Measurements from ENCODE around the gene HMBS.
"Not testable (repeated sequence)": the region's sequence is repeated elsewhere in the genome, so short reads cannot be mapped to it uniquely, and the experiment has no call there.

Gene HMBS

GRCh38 chr11:119084663-119085436 is at the start of gene HMBS:
Gene HMBS, plus strand, starts transcription at chr11:119084881. Its CDS starts 153 bp downstream, at chr11:119085034.
- Histone ChIP-seq H3K36me3 (ENCODE audit: control insufficient read depth, insufficient read depth, low read length) (peaks cover 22% of the 10 kb centered on the region), H3K9ac (ENCODE audit: low read length) (peak within 1 kb of the TSS; percentile 85), H3K27me3 (ENCODE audit: control insufficient read depth, insufficient read depth, low read length) (no peaks in the 10 kb centered on the region), H3K4me1 (ENCODE audit: control insufficient read depth, insufficient read depth, low read length) (peaks cover 7% of the 10 kb centered on the region), H3K27ac (ENCODE audit: low read depth, low read length) (peak within 1 kb of the TSS; percentile 91), H3K4me3 (ENCODE audit: low read length) (peak within 1 kb of the TSS; percentile 90)

DNA sequence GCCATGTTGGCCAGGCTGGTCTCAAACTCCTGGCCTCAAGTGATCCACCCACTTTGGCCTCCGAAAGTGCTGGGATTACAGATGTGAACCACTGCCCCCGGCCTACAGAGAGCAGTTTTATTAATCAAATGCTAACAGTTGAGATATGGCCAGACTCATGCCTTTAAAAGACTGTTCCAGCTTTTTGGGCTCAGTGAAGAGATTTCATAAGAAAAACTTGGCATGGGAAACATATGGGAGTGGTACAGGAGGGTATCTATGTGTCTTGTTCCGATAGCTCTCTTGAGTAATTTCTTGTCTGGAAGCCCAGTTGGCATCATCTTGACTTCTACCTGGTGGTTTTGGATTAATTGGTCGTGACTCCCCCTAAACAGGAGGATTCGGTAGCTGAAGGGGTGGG is 45.8 kb upstream of the HMBS start:
- Histone ChIP-seq H3K27me3 (ENCODE audit: control insufficient read depth, insufficient read depth, low read length) (no peaks in the 10 kb centered on the region), H3K27ac (ENCODE audit: low read depth, low read length) (no peak overlapping the region), H3K36me3 (ENCODE audit: control insufficient read depth, insufficient read depth, low read length) (no peaks in the 10 kb centered on the region), H3K4me3 (ENCODE audit: low read length) (no peak overlapping the region), H3K4me1 (ENCODE audit: control insufficient read depth, insufficient read depth, low read length) (no peaks in the 10 kb centered on the region), H3K9ac (ENCODE audit: low read length) (no peak overlapping the region)

- H3K4me1 ChIP-seq (ENCODE audit: control insufficient read depth, insufficient read depth, low read length); H3K27ac ChIP-seq (ENCODE audit: low read depth, low read length); H3K9ac ChIP-seq (ENCODE audit: low read length); H3K4me3 ChIP-seq (ENCODE audit: low read length); H3K36me3 ChIP-seq (ENCODE audit: control insufficient read depth, insufficient read depth, low read length); H3K27me3 ChIP-seq (ENCODE audit: control insufficient read depth, insufficient read depth, low read length): not testable (repeated sequence)
These were observed 45.2 kb upstream of the HMBS start for GRCh38 chr11:119039471-119039870.

DNA sequence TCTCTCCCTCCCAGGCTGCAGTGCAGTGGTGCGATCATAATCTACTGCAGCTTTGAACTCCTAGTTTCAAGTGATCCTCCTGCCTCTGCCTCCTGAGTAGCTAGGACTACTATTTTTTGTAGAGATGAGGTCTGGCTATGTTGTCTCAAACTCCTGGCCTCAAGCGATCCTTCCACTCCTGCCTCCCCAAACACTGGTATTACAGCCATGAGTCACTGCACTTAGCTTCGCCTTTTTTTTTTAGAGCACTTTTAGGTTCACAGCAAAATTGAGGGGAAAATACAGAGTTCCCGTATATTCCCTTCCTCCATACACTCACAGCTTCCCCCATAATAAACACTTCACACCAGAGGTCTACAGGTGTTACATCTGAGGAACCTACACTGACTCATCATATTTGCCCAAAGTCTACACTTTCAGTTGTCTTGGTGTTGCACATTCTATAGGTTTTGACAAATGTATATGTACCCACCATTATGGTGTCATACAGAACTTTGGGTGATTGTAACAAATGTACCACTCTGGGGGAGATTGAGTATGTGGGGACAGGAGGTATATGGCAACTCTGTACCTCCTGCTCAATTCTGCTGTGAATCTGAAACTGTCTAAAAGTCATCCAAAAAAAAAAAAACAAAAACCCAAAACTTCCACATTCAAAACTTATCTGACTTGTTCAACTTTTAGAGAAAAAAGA is 42.7 kb upstream of the HMBS start:
- no peaks in the 10 kb centered on the region for H3K4me1 ChIP-seq (ENCODE audit: control insufficient read depth, insufficient read depth, low read length)
- no peaks in the 10 kb centered on the region for H3K27me3 ChIP-seq (ENCODE audit: control insufficient read depth, insufficient read depth, low read length)
- no peak overlapping the region for H3K9ac ChIP-seq (ENCODE audit: low read length)
- no peak overlapping the region for H3K27ac ChIP-seq (ENCODE audit: low read depth, low read length)
- peaks cover 4% of the 10 kb centered on the region for H3K36me3 ChIP-seq (ENCODE audit: control insufficient read depth, insufficient read depth, low read length)
- no peak overlapping the region for H3K4me3 ChIP-seq (ENCODE audit: low read length)

DNA sequence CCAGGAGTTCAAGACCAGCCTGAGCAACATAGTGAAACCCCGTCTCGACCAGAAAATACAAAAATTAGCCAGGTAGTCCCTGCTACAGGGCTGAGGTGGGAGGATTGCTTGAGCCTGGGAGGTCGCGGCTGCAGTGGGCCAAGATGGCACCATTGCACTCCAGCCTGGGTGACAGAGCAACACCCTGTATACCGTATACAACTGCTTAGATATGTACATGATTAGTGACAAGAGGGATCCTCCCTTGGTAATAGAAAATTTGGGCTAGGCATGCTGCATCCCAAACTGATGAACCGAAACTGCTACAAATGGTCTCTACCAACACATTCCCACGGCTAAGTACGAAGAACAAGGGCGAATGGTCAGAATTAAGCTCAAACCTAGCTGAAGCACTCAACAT is 41.8 kb upstream of the HMBS start:
- H3K36me3 ChIP-seq (ENCODE audit: control insufficient read depth, insufficient read depth, low read length): peaks cover 13% of the 10 kb centered on the region
- H3K27me3 ChIP-seq (ENCODE audit: control insufficient read depth, insufficient read depth, low read length): no peaks in the 10 kb centered on the region
- no peak overlapping the region for H3K9ac ChIP-seq (ENCODE audit: low read length)
- no peak overlapping the region for H3K27ac ChIP-seq (ENCODE audit: low read depth, low read length)
- H3K4me1 ChIP-seq (ENCODE audit: control insufficient read depth, insufficient read depth, low read length): no peaks in the 10 kb centered on the region
- no peak overlapping the region for H3K4me3 ChIP-seq (ENCODE audit: low read length)

- no peak overlapping the region for H3K9ac ChIP-seq (ENCODE audit: low read length)
- peaks cover 27% of the 10 kb centered on the region for H3K36me3 ChIP-seq (ENCODE audit: control insufficient read depth, insufficient read depth, low read length)
- no peaks in the 10 kb centered on the region for H3K27me3 ChIP-seq (ENCODE audit: control insufficient read depth, insufficient read depth, low read length)
- H3K4me1 ChIP-seq (ENCODE audit: control insufficient read depth, insufficient read depth, low read length): no peaks in the 10 kb centered on the region
- H3K27ac ChIP-seq (ENCODE audit: low read depth, low read length): no peak overlapping the region
- H3K4me3 ChIP-seq (ENCODE audit: low read length): no peak overlapping the region
These were observed 40.0 kb upstream of the HMBS start for GRCh38 chr11:119044708-119045107.

DNA sequence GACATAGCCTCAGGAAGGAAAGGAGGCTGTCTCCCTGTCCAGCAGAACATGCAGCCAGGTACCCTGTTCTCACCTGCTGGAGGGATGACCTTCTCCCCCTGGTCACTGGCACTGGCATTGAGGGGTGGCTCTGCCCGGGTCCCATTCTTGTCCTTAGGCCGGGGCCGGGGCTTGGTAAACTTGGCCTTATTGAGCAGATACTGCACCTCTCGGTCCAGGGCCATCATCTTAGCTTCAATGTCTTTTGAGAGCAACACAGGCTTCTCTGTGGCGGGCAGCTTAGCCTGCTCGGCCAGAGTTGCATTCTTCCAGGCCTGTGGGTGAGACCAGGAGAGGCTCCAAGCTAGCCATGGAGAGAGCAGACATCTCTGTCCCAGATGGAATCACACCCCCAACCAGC is 38.2 kb upstream of the HMBS start:
- Histone ChIP-seq H3K4me3 (ENCODE audit: low read length) (no peak overlapping the region), H3K27me3 (ENCODE audit: control insufficient read depth, insufficient read depth, low read length) (no peaks in the 10 kb centered on the region), H3K9ac (ENCODE audit: low read length) (no peak overlapping the region), H3K36me3 (ENCODE audit: control insufficient read depth, insufficient read depth, low read length) (peaks cover 36% of the 10 kb centered on the region), H3K27ac (ENCODE audit: low read depth, low read length) (no peak overlapping the region), H3K4me1 (ENCODE audit: control insufficient read depth, insufficient read depth, low read length) (no peaks in the 10 kb centered on the region)

DNA sequence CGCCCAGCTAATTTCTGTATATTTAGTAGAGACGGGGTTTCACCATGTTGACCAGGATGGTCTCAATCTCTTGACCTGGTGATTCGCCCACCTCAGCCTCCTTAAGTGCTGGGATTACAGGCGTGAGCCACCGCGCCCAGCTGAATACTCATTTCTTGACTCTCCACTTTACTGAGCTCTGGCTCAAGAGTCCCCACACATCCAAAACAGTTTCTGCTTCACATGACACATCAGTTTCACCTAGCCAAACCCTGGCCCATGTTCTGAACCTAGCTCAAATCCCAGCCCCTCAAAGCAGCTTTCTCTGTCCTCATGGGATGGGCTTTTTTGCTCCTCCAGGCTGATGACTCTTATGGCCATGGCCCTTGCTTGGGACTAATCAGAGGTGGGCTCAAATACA is 37.5 kb upstream of the HMBS start:
- H3K9ac ChIP-seq (ENCODE audit: low read length): no peak overlapping the region
- H3K36me3 ChIP-seq (ENCODE audit: control insufficient read depth, insufficient read depth, low read length): peaks cover 43% of the 10 kb centered on the region

GRCh38 chr11:119048644-119049043 is 36.0 kb upstream of the HMBS start:
- peaks cover 54% of the 10 kb centered on the region for H3K36me3 ChIP-seq (ENCODE audit: control insufficient read depth, insufficient read depth, low read length)
- no peaks in the 10 kb centered on the region for H3K27me3 ChIP-seq (ENCODE audit: control insufficient read depth, insufficient read depth, low read length)
- H3K9ac ChIP-seq (ENCODE audit: low read length): no peak overlapping the region
- no peak overlapping the region for H3K4me3 ChIP-seq (ENCODE audit: low read length)
- no peak overlapping the region for H3K27ac ChIP-seq (ENCODE audit: low read depth, low read length)
- H3K4me1 ChIP-seq (ENCODE audit: control insufficient read depth, insufficient read depth, low read length): no peaks in the 10 kb centered on the region

More for the DNA sequence above, 37.5 kb upstream of the HMBS start:
- H3K4me3 ChIP-seq (ENCODE audit: low read length): no peak overlapping the region
- no peaks in the 10 kb centered on the region for H3K27me3 ChIP-seq (ENCODE audit: control insufficient read depth, insufficient read depth, low read length)
- H3K4me1 ChIP-seq (ENCODE audit: control insufficient read depth, insufficient read depth, low read length): no peaks in the 10 kb centered on the region
- H3K27ac ChIP-seq (ENCODE audit: low read depth, low read length): no peak overlapping the region

DNA sequence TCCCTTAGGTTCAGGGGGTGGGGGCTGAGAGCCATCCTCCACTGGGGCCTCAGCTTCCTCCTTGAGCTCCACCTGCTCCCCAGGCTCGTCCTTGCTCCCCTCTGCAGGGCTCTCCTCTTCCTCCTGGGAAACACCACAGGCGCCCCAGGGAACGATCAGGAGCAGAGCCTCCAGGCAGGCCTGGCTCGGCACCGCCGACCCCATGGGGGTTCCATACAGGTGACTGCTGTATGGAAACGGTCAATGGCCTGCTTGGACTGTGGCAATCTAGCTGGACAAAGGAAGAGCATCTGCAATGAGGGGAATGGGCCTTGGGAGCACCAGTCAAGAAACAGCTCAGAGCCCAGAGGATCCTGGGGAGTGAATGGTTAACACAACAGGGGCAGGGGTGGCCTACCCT is 35.6 kb upstream of the HMBS start:
- Histone ChIP-seq H3K9ac (ENCODE audit: low read length) (no peak overlapping the region), H3K4me1 (ENCODE audit: control insufficient read depth, insufficient read depth, low read length) (no peaks in the 10 kb centered on the region)

DNA sequence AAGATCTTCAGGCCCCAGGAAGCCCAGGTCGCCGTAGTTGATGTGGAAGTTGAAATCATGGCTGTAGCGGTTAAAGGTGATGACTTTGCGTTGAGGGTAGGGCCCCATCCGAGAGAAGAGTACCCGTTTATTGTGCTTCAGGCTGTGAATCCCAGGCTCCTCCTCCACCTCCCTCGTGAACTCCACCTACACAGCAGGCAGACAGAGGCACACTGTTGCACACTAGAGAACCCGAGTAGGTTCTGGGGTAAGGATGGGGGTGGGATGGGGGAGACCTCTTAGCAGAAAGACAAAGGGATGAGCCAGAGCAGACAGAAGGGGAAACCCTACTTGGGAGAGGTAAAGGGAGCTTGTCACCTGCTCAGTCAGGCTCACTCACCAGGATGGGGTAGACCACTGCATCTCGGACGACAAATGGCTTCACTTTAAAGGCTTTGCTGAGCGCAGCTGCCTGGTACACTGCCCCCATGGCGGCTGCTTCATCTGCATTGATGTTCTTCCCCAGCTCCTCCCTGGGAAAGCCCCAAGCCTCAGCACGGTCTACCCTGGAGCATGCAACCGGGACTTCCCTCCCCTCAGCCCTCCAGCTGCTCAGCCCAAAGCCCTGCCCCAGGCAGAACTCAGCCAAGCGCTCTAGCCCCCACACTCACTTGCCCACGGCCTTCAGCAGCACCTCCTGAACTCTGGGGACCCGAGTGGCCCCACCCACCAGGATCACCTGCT is 33.1 kb upstream of the HMBS start:
- Histone ChIP-seq H3K27ac (ENCODE audit: low read depth, low read length) (no peak overlapping the region), H3K4me1 (ENCODE audit: control insufficient read depth, insufficient read depth, low read length) (peaks cover 7% of the 10 kb centered on the region), H3K4me3 (ENCODE audit: low read length) (no peak overlapping the region), H3K9ac (ENCODE audit: low read length) (no peak overlapping the region), H3K36me3 (ENCODE audit: control insufficient read depth, insufficient read depth, low read length) (peaks cover 66% of the 10 kb centered on the region), H3K27me3 (ENCODE audit: control insufficient read depth, insufficient read depth, low read length) (no peaks in the 10 kb centered on the region)

More for the DNA sequence above, 35.6 kb upstream of the HMBS start:
- no peak overlapping the region for H3K4me3 ChIP-seq (ENCODE audit: low read length)
- H3K36me3 ChIP-seq (ENCODE audit: control insufficient read depth, insufficient read depth, low read length): peaks cover 58% of the 10 kb centered on the region
- H3K27ac ChIP-seq (ENCODE audit: low read depth, low read length): no peak overlapping the region
- H3K27me3 ChIP-seq (ENCODE audit: control insufficient read depth, insufficient read depth, low read length): no peaks in the 10 kb centered on the region

- H3K27me3 ChIP-seq (ENCODE audit: control insufficient read depth, insufficient read depth, low read length): no peaks in the 10 kb centered on the region
- peaks cover 7% of the 10 kb centered on the region for H3K4me1 ChIP-seq (ENCODE audit: control insufficient read depth, insufficient read depth, low read length)
- no peak overlapping the region for H3K27ac ChIP-seq (ENCODE audit: low read depth, low read length)
- peaks cover 64% of the 10 kb centered on the region for H3K36me3 ChIP-seq (ENCODE audit: control insufficient read depth, insufficient read depth, low read length)
- no peak overlapping the region for H3K9ac ChIP-seq (ENCODE audit: low read length)
- no peak overlapping the region for H3K4me3 ChIP-seq (ENCODE audit: low read length)
These were observed 32.4 kb upstream of the HMBS start for GRCh38 chr11:119052163-119052814.
